Left forelimb (tissue), 1 donor: Measurements from ENCODE around the gene LTBP2.
"Not testable (repeated sequence)": the region's sequence is repeated elsewhere in the genome, so short reads cannot be mapped to it uniquely, and the experiment has no call there.

Experiments
- DNase-seq: peaks from one replicate; pipeline ENCODE4 v3.0.0-alpha.2; 2018; ENCODE audit warnings: low spot score

Gene LTBP2

DNA sequence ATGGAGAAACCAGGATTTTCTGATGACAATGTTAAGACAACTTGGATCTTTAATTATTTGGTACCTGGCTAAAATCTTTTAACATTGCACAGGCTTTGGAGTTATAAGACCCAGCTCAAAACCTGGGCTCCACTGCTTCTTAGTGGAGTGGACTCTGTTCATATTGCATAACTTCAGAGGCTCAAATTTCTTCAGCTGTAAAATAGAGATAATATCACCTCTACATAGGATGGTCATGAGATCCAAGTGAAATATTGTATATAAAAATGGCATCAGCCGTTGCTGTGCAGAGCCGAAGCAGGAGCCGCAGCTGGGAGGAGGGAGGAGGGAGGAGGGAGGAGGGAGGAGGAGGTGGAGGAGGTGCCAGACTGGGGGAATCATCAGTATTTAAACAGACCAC lies 129.5 kb downstream of the LTBP2 start:
- no peak for DNase-seq

GRCh38 chr14:74480046-74480445 lies 132.0 kb downstream of the LTBP2 start:
- DNase-seq = no peak

DNA sequence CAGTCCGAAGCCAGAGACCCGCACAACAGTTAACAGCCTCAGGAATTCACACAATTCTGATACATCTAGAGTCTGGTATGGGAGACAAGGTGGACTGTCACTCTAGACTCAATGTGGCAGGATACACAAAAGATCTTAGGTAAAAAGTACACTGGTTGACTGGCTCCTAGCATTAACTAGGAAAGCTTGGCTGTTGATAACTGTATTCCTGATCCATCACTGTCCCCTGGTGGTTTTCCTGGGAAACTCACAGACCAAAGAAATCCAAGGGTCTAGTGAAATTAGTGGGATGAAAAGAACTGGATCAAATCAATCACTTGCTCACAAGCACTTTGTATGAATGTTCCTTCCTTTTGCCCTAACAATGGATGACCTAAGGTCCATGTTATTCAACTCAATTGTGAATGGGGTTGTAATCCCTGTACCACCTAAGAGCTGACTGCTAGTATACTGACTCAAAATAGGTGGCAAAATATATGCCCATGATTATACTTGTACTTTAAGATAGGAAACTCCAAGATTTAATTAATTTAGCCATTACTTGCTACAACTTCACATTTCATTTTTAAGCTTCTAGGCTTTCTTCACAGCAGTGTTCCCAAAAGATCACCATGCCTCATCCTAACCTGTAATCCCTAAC lies 132.9 kb downstream of the LTBP2 start:
- DNase-seq = no peak

DNA sequence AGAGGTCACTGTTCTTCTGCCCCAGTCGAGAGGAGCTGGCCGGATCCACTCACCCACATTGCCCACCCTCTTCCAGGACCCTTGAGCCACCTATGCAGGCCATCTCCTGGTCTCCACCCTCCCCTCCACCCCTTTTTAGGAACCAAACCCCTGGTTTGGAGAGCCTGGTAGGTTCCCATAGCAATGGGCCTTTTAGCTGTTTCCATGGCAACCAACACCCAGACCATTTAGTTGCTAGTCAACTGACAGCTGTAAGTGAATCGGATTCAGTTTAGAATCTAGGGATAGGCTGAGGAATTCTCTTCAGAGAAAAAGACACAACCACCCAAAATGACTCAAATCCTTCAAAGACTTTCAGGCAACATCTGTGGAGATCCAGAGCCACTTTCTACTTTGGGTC lies 135.4 kb downstream of the LTBP2 start:
- no peak for DNase-seq

DNA sequence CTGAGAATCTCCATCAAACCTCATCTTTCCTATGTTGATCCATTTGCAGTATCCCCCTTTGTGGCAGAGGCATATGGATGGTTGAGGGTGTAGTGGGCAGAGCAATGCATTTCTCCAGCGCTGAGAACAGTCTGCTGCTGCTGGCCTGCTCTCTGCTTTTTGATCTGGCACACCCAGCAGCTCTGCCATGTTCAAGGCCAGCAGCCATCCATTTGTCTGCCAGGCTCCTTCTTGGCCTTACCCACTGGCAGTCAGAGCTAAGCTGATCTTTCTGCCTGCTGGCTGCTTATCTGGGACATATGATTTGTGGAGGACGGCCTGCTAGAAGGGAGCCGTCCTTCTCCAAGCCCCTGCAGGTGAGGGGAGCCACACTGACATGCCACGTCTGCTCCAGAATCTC lies 135.9 kb downstream of the LTBP2 start:
- no peak for DNase-seq

DNA sequence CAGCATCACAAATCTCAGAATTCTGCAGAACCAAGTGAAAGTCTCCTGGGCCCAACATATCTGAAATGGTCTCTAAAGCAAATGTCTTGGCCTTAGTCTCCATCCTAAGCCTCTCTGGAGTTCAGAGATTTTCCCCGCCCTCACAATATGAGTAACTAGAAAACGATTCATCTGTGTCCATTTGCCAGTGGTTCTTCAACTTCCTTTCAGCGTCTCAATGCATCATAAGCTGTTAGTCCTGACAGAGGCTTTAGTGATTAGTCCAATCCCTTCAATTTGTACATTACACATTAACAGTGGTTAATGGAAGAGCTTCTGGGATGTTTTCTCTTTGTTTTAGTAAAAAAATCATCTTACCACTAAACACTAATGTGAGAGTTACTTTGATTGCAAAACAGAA lies 136.4 kb downstream of the LTBP2 start:
- DNase-seq = no peak

DNA sequence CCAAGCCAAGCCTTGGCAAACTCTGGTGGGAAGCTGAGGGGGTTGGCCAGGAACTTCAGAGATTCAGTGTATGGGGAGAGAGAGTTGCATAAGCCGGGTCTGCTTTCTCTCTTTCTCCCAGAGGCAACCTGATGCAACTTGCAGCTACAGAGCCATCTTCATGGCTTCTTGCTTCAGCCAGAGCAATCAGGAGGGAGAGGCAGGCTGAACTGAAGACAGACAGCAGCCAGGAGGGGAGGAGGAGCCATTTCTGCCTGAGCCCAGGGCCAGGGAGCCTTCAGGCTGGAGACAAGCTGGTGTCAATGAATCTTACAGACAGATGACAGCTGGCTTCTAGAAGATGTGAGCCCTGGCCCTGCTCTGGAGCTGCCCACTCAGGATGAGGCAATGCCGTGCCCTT lies 137.7 kb downstream of the LTBP2 start:
- no peak for DNase-seq

- no peak for DNase-seq
These were observed 139.4 kb downstream of the LTBP2 start for GRCh38 chr14:74472601-74473000.

DNA sequence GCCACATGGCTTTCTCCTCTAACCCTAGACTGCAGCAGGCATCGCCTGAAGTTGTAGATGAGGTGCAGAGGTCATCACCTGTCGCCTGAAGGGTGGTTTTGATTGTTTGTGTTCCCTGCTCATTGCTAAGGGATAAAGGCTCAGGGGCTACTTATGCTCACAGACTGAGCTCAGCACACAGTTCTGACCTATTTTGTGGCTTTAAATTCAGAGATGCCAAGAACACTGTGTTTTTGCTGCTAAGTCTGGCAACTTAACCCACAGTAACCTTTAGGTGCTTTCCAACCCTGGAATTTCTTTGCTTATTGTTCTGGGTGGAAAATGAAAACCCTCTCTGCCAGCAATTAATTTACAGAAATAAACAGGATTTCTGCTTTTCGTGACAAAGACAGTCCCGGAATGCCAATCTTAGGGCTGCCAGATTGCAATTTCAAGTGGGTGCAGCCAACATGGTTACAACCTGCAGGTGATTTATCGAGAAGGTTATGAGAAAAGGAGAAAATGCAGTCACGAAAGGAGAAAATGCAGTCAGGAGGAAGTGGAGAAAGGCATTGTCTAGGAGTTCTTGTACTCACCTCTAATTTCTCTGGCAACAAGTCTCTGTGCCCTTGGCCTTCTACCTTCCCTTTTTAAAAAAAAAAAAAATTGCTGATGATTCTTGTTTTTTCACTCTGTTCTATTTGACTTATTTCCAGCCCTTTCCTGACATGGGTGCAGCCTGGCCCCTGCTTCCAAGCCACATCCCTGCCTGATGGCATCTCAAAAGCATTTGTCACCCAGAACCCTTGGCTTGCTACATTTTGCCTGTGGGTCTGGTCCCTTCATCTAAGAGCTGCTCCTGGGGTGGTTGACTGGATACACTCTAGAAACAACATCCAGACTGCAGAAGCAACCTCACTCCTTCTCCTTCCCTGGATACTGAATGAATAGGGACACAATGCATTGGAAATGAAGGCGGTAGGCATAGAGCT lies 142.2 kb downstream of the LTBP2 start:
- no peak for DNase-seq

DNA sequence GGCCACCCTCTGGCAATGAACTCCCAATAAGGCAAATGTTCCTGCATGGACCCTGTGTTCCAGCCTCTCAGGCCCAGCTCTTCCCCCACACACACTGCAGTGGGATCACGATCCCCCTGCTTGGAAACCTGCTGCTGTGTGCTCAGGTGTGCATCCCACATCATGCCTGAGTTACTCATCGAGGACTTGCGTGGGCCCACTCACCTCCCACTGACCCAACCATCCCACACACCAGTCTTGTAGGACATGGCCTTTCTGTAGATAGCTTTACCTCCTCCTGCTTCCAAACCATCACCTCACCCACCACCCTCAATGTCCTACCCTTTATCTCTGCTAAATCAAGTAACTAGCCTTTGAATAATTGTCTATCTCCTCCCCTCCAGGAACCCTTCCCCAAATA lies 143.5 kb downstream of the LTBP2 start:
- DNase-seq = no peak

DNA sequence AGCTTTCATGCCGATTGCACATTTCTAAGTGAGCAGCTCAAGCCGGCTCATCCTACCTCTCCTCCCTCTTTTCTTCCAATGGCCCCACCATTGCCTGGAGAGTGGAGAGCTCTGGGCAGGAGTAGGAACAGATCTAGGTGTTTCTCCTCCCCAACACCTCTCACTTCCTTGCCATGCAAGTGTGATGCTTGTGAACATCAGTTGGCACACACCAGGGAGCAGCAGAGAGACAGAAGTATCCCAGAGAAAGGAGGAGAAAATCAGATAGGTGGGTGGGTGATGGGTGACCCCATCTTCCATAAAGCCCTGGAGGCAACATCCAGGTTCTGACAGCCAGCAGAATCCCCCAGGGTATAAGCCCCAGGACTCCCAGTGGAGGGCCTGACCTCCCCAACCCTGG lies 146.7 kb downstream of the LTBP2 start:
- DNase-seq = no peak

- DNase-seq = no peak
These were observed 147.3 kb downstream of the LTBP2 start for GRCh38 chr14:74464785-74465184.

- no peak for DNase-seq
These were observed 148.3 kb downstream of the LTBP2 start for GRCh38 chr14:74463697-74464096.

DNA sequence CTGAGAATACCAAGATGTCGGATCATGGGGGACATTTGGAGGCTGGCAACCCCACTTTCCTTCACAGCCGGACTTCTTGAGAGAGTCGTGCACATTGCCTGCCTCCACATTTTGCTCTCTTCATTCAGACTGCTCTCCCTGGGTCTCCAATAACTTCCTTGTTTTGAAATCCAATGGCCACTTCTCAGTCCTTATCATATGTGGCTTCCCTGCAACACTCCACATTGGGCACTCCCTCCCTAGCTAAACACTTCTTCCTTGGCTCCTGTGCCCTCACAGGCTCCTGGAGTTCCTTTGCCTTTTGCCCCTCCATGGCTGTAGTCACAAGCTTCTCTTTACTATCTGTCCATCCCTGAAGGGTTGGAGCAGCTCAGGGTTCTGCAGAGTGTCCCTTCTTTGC lies 149.0 kb downstream of the LTBP2 start:
- DNase-seq = no peak

GRCh38 chr14:74459976-74460375 lies 152.1 kb downstream of the LTBP2 start:
- no peak for DNase-seq

- DNase-seq = no peak
These were observed 152.6 kb downstream of the LTBP2 start for GRCh38 chr14:74459289-74459946.

DNA sequence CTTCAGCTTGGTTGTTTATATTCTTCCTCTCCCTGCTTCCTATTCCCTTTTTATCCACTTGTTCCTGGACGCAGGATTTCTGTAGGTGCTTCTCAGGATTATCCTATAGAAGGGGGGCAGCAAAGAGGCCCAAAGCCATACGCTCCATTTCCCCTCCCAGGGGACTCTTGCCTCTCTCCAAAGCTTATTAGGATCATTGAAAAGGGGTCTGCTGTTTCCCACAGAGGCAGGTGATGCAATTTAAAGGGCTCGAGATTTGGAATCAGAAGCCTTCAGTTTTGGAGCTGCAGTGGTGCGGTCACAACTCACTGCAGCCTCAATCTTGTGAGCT lies 154.5 kb downstream of the LTBP2 start:
- DNase-seq = no peak

DNA sequence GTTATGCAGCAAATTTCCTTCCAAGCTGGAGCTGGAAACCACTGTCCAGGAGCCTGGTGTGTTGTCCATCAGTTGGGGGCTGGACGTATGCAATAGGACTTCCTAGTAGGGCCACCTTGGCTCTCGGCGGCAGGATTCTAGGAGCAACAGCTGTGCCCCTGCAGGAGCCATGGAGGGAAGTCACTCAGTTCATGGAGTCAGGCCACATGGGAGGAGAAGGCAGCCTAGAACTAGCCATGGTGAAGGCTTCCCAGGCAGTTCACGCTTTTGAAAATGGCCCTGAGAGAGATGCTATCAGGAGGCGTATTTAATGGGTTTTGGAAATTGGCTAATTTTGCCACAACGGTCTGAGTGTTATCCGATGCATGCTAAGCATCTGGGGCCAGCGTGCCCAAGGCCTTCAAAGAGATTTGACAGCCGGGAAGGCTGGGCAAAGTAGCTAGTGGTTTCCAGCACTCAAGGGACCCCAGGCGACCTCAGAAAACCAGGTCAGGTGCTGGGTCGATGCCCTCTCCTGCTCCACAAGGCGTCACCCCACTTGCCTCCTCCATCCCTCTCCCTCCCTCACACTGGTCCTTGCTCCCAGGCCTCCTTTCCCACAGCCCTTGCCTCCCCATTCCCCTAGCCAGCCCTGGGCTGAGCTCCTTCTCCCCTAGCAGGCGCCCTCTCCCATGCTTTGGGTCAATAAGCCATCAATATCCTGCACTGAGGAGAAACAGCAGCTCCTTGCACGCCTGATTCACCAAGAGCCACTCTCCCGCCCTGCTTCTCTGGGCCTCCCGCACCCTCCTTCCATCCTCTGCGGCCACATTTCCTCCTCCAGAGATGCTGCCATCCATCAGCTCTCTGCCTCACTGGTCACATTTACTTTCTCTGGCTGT lies 155.1 kb downstream of the LTBP2 start:
- no peak for DNase-seq

GRCh38 chr14:74454397-74454796 lies 157.6 kb downstream of the LTBP2 start:
- not testable (repeated sequence) for DNase-seq
